HG03135 (cell line): ENCODE data around the gene COBL.

ENCODE experiments used
- ATAC-seq: cut with Tn5 transposase; IDR thresholded peaks from one replicate; pipeline ENCODE4 v1.9.1; 2021; ENCODE audit warnings: mild to moderate bottlenecking, moderate library complexity; ENCODE audit not compliant: unreplicated experiment

The COBL gene

GRCh38 chr7:51082096-51082840 lies 234.3 kb downstream of the COBL start:
- ATAC-seq: no peak

GRCh38 chr7:51081270-51081890 lies 235.2 kb downstream of the COBL start:
- no peak for ATAC-seq

GRCh38 chr7:51080622-51081269 lies 235.9 kb downstream of the COBL start:
- no peak for ATAC-seq

- no peak for ATAC-seq
Observed at GRCh38 chr7:51080216-51080615, 236.4 kb downstream of the COBL start.

GRCh38 chr7:51079494-51079893 lies 237.1 kb downstream of the COBL start:
- no peak for ATAC-seq

GRCh38 chr7:51078653-51079052 lies 238.0 kb downstream of the COBL start:
- no peak for ATAC-seq

- ATAC-seq: no peak
Observed at GRCh38 chr7:51077987-51078370, 238.6 kb downstream of the COBL start.

- ATAC-seq: no peak
Observed at GRCh38 chr7:51077316-51077986, 239.2 kb downstream of the COBL start.

- ATAC-seq: no peak
Observed at GRCh38 chr7:51075681-51076580, 240.7 kb downstream of the COBL start.

- ATAC-seq: no peak
Observed at GRCh38 chr7:51073171-51073570, 243.4 kb downstream of the COBL start.

- no peak for ATAC-seq
Observed at GRCh38 chr7:51072281-51072680, 244.3 kb downstream of the COBL start.

- no peak for ATAC-seq
Observed at GRCh38 chr7:51071427-51071826, 245.2 kb downstream of the COBL start.

GRCh38 chr7:51070151-51070550 lies 246.5 kb downstream of the COBL start:
- ATAC-seq: no peak

GRCh38 chr7:51069411-51070083 lies 247.1 kb downstream of the COBL start:
- ATAC-seq: no peak

- ATAC-seq: no peak
Observed at GRCh38 chr7:51068401-51068800, 248.2 kb downstream of the COBL start.

- ATAC-seq: no peak
Observed at GRCh38 chr7:51067757-51068156, 248.9 kb downstream of the COBL start.

GRCh38 chr7:51067258-51067657 lies 249.4 kb downstream of the COBL start:
- no peak for ATAC-seq

GRCh38 chr7:51066405-51066882 lies 250.2 kb downstream of the COBL start:
- no peak for ATAC-seq

GRCh38 chr7:51065766-51066165 lies 250.8 kb downstream of the COBL start:
- ATAC-seq: no peak

GRCh38 chr7:51064688-51065087 lies 251.9 kb downstream of the COBL start:
- ATAC-seq: no peak
